ENCODE measurements around the gene MEGF11. TPM values are rescaled to one million over a fixed set of nuclear protein-coding genes. Genes with fewer than 3 reads are reported as not detected.

Gene MEGF11
- total RNA-seq, 3 donors from 2014 or later = not detected

DNA sequence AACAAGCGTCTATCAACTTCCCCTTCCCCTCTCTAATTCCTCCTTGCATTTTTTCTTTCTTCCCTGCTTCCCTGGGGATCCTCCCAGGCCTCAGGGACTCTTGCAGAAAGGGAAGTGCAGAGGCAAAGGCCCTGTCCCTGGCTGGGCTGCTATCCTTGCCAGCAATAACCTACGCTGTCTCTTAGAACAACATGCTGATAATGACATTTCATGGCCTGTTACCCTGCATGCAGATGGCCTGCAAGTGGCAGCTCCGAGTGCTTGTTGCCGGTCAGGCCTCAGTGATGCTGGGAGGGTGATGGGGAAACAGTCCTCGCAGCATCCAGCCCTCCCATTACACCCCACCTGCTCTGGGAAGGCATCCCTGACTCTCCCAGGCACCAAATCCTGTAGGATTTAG lies 216.7 kb downstream of the MEGF11 start:
- no peaks in the 10 kb centered on the region for H3K4me1 Mint-ChIP-seq (ENCODE audit: low read depth)

DNA sequence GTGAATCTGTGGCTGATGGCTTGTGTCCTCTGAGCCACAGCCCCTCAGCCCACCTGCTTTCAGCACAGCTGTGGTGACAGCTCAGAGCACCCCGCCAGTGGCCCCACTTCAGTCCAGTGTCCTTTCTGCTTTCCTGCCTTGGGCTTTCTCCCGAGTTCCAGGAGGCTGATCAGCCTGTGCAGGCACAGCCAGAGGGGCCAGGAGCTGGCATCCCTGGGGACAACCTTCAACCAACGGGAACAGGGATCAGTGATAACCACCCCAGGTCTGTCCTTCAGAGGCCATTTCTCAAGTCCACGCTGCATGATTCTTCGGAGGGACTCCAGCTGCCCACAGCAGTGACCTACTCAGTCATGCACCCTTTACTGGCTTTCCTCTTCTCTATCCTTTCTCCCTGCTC lies 217.6 kb downstream of the MEGF11 start:
- no peak for ATAC-seq
- Mint-ChIP-seq H3K27me3 (ENCODE audit: low read depth) (peaks cover 32% of the 10 kb centered on the region), H3K36me3 (ENCODE audit: insufficient read depth) (no peaks in the 10 kb centered on the region), H3K4me1 (ENCODE audit: low read depth) (no peaks in the 10 kb centered on the region), H3K4me3 (no peak overlapping the region), H3K9me3 (peaks cover 8% of the 10 kb centered on the region)
- no peak for DNase-seq

More for the DNA sequence above, 216.7 kb downstream of the MEGF11 start:
- Mint-ChIP-seq H3K27me3 (ENCODE audit: low read depth) (peaks cover 27% of the 10 kb centered on the region), H3K4me3 (no peak overlapping the region), H3K9me3 (peaks cover 5% of the 10 kb centered on the region), H3K36me3 (ENCODE audit: insufficient read depth) (no peaks in the 10 kb centered on the region)
- DNase-seq (no peak), ATAC-seq (no peak)

DNA sequence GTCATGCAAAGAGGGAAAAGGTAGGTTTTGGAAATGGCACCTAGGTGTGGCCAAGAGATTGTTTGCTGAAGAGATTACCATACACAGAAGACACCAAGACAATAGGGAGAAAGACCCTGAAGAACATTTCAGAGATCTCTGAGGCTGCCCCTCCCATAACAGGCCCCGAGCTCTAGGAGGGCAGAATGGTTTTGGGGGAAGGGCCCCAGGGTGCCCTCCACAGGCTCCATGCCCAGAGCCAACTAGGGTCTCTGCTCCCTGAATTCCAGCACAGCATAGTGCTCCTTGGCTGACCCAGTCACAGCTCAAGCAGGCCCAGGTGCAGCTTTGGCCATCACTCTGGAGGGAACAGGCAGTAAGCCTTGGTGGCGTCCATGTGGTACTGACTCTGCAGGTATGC lies 220.4 kb downstream of the MEGF11 start:
- Mint-ChIP-seq H3K9me3 (peaks cover 8% of the 10 kb centered on the region), H3K4me1 (ENCODE audit: low read depth) (no peaks in the 10 kb centered on the region), H3K27me3 (ENCODE audit: low read depth) (peaks cover 26% of the 10 kb centered on the region), H3K4me3 (no peak overlapping the region), H3K36me3 (ENCODE audit: insufficient read depth) (no peaks in the 10 kb centered on the region)
- no peak for DNase-seq
- ATAC-seq = no peak

DNA sequence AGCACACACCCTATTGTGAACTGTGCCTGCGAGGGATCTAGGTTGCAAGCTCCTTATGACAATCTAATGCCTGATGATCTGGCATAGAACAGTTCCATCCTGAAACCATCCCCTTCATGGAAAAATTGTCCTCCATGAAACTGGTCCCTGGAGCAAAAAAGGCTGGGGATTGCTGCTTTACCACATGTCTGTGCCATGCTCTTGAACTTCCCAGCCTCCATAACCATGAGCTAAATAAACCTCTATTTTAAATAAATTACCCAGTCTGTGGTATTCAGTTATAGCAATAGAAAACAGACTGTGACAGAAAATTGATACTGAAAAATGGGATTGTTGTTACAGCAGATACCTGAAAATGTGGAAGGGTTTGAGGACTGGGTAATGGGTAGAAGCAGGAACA lies 221.5 kb downstream of the MEGF11 start:
- DNase-seq (no peak), ATAC-seq (no peak)
- Mint-ChIP-seq H3K36me3 (ENCODE audit: insufficient read depth) (no peaks in the 10 kb centered on the region), H3K4me3 (no peak overlapping the region), H3K9me3 (peaks cover 8% of the 10 kb centered on the region), H3K27me3 (ENCODE audit: low read depth) (peaks cover 22% of the 10 kb centered on the region), H3K4me1 (ENCODE audit: low read depth) (no peaks in the 10 kb centered on the region)

DNA sequence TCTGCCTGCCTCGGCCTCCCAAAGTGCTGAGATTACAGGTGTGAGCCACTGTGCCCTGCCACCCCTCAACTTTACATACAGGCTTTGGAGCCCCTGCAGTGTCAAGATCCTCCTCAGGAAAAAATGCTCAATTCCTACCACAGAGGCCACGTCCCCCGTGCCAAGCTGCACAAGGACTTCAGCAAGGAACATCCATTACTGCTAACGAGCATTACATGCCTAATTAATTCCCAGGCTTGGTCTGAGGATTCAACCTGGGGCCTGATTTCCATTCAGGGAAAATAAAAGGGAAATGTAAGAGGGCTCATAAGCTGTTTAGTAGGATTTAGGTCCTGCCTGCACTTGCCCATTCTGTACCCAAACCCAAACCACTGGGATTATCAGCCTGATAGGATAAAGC lies 222.9 kb downstream of the MEGF11 start:
- ATAC-seq (no peak), DNase-seq (no peak)
- Mint-ChIP-seq H3K4me3 (no peak overlapping the region), H3K27me3 (ENCODE audit: low read depth) (peaks cover 16% of the 10 kb centered on the region), H3K4me1 (ENCODE audit: low read depth) (no peaks in the 10 kb centered on the region), H3K9me3 (peaks cover 8% of the 10 kb centered on the region), H3K36me3 (ENCODE audit: insufficient read depth) (no peaks in the 10 kb centered on the region)

DNA sequence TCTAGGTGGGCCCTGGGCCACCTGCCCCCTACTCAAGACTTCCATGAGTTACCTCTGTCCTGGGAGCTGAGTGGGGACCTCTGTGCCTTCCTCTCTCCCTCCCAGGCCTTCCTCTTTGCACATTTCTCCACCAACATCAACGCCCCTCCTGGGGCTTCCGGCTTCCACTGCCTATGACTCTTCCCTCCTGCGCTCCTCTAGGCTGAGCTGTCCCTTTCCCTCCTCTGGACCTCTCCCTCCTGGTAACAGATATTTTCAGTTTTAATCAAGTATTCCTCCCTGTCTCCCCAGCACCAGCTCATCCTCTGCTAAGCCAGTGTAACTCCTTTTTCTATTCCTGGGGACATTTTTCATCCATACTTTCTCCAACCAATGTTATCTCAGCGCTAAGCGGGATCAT lies 223.9 kb downstream of the MEGF11 start:
- peaks cover 8% of the 10 kb centered on the region for H3K9me3 Mint-ChIP-seq
- no peaks in the 10 kb centered on the region for H3K36me3 Mint-ChIP-seq (ENCODE audit: insufficient read depth)
- H3K27me3 Mint-ChIP-seq (ENCODE audit: low read depth) = peaks cover 21% of the 10 kb centered on the region
- no peaks in the 10 kb centered on the region for H3K4me1 Mint-ChIP-seq (ENCODE audit: low read depth)
- DNase-seq (no peak), ATAC-seq (no peak)
- H3K4me3 Mint-ChIP-seq = no peak overlapping the region

DNA sequence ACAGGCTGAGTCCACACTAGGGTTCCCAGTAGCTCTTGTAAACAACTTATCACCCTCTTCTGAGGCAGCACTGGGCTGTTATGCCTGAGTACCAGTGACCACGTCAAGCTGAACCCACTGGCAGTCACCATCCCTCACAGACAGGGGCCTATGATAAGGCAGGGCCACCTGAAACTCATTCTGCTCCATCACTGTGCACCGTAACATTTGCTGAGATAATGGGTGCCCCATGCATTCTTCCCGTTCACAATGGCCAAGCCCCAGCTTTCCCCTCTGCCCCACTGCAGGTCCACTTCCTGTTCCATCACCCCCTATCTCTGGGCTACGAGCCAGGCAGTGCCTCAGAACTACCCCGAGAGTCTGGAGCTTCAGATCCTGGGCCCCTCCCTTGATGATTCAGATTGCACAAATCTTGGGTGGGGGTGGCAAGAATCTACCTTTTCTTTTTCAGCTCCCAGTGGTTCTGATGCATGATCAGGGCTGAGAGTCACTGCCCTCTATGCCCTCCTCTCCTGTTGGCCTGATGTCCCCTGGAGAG lies 226.2 kb downstream of the MEGF11 start:
- Mint-ChIP-seq H3K27me3 (ENCODE audit: low read depth) (peaks cover 27% of the 10 kb centered on the region), H3K4me1 (ENCODE audit: low read depth) (no peaks in the 10 kb centered on the region), H3K36me3 (ENCODE audit: insufficient read depth) (no peaks in the 10 kb centered on the region), H3K4me3 (no peak overlapping the region), H3K9me3 (peaks cover 5% of the 10 kb centered on the region)
- DNase-seq (no peak), ATAC-seq (no peak)

DNA sequence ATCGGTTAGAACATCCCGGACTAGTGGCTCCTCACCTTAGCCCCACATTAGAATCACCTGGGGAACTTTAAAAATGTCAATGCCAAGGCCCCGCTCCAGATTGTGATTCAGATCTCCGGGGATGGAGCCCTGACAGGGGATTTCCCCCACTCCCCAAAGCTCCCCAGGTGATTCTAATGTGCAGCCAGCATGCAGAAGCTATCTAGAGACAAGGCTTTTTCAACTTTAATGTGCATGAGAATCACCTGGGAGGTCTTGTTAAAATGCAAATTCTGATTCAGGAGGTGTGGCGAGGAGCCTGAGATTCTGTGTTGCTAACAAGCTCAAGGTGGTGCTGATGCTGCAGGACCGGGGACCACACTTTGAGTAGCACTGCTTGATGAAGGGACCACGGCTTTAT lies 227.6 kb downstream of the MEGF11 start:
- Mint-ChIP-seq H3K4me1 (ENCODE audit: low read depth) (no peaks in the 10 kb centered on the region), H3K4me3 (no peak overlapping the region), H3K27me3 (ENCODE audit: low read depth) (peaks cover 22% of the 10 kb centered on the region), H3K9me3 (no peaks in the 10 kb centered on the region), H3K36me3 (ENCODE audit: insufficient read depth) (no peaks in the 10 kb centered on the region)
- DNase-seq (no peak), ATAC-seq (no peak)

DNA sequence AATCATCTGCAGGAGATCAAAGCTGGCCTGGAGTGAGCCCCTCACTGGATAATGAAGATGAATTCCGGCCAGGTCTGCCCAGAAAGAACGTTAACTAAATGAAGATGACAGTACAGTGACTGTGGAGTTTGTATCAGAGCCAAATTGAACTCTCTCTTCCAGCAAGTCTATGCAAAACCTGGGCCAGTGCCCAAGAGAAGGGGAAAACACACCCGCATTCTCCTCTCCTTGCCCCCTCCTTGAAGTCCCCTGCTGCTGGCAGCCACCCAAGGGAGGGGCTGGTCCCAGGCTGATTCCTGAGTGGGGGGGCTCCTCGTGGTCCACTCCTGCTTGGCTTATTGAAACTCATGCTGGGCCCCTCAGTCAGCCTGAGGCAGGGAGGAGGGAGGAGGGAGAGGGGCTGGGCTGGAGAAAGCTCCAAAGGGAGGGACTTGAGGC lies 228.5 kb downstream of the MEGF11 start:
- Mint-ChIP-seq H3K4me1 (ENCODE audit: low read depth) (no peaks in the 10 kb centered on the region), H3K27me3 (ENCODE audit: low read depth) (peaks cover 25% of the 10 kb centered on the region)
- no peak for ATAC-seq

DNA sequence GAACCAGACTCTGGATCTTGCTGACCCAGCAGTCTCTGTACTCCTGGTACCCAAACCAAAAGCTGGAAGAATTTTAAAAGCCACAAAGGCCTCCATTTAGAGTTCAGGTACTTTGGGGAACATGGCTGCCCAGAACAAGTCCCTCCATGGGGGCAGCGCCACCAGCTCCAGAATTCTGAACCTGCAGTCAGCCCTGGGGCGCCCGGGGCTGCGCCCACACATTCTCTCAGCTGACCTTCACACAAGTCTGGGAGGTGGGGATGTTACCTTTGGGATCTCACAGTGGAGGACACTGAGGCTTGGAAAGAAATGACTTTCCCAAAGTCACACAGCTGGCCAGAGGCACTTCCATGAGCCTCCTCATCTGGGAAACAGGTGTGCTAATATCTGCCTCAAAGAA lies 229.4 kb downstream of the MEGF11 start:
- H3K9me3 Mint-ChIP-seq = no peaks in the 10 kb centered on the region
- H3K27me3 Mint-ChIP-seq (ENCODE audit: low read depth) = peaks cover 21% of the 10 kb centered on the region
- no peak overlapping the region for H3K4me3 Mint-ChIP-seq
- H3K36me3 Mint-ChIP-seq (ENCODE audit: insufficient read depth) = no peaks in the 10 kb centered on the region
- ATAC-seq = no peak
- no peaks in the 10 kb centered on the region for H3K4me1 Mint-ChIP-seq (ENCODE audit: low read depth)
- no peak for DNase-seq

More for the DNA sequence above, 228.5 kb downstream of the MEGF11 start:
- Mint-ChIP-seq H3K36me3 (ENCODE audit: insufficient read depth) (no peaks in the 10 kb centered on the region), H3K4me3 (no peak overlapping the region), H3K9me3 (no peaks in the 10 kb centered on the region)
- DNase-seq = no peak

DNA sequence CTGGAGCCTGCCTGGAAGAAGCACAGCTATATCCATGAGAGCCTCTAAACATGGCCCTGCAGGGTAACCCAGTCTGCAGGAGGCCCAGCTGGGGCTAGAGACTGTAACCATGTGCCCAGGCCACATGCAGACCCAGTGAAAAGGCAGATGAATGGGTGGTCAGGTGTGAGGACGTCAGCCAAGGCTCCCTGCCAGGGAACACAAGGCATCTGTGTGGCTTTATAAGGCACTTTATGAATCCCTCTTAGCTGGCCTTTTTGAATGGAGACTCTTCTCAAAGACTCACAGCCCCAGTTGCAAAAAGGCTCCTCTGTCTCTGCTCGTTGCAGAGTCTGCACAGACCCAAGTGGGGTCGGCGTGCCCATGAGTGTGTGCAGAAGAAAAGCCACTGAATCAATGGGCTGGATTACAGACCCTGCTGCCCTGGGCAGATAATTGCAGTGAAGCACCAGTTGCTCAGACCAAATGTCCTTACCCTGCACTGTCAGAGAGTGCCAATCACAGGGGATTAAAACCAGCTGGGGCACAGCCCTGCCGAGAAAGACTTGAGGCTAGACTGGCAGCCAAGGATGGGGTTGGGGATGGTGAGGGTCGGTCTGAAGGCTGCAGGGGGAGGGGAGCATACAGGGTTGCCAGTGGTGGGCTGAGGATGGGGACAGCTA lies 230.1 kb downstream of the MEGF11 start:
- no peak overlapping the region for H3K4me3 Mint-ChIP-seq
- no peaks in the 10 kb centered on the region for H3K4me1 Mint-ChIP-seq (ENCODE audit: low read depth)
- peaks cover 23% of the 10 kb centered on the region for H3K27me3 Mint-ChIP-seq (ENCODE audit: low read depth)
- DNase-seq (no peak), ATAC-seq (no peak)
- H3K36me3 Mint-ChIP-seq (ENCODE audit: insufficient read depth) = no peaks in the 10 kb centered on the region
- H3K9me3 Mint-ChIP-seq = no peaks in the 10 kb centered on the region

DNA sequence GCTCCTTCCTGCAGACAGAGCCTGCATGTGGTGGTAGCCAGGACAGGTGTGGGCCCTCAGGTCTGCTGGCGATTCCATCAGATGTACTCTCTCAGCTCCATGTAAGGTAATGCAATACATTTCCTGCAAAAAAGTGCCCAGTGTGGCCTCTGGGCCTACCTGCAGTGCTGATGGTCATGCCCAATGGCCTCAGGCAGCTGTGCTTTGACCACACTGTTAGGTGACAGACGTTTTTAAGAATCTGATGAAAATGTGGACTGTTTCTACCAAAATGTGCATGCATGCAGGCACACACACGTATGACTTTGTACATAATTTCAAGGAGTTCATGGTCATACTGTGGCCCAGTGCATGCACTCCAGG lies 231.4 kb downstream of the MEGF11 start:
- ATAC-seq = no peak
- DNase-seq = no peak
- Mint-ChIP-seq H3K4me1 (ENCODE audit: low read depth) (no peaks in the 10 kb centered on the region), H3K9me3 (no peaks in the 10 kb centered on the region), H3K36me3 (ENCODE audit: insufficient read depth) (no peaks in the 10 kb centered on the region), H3K27me3 (ENCODE audit: low read depth) (peaks cover 27% of the 10 kb centered on the region), H3K4me3 (no peak overlapping the region)

DNA sequence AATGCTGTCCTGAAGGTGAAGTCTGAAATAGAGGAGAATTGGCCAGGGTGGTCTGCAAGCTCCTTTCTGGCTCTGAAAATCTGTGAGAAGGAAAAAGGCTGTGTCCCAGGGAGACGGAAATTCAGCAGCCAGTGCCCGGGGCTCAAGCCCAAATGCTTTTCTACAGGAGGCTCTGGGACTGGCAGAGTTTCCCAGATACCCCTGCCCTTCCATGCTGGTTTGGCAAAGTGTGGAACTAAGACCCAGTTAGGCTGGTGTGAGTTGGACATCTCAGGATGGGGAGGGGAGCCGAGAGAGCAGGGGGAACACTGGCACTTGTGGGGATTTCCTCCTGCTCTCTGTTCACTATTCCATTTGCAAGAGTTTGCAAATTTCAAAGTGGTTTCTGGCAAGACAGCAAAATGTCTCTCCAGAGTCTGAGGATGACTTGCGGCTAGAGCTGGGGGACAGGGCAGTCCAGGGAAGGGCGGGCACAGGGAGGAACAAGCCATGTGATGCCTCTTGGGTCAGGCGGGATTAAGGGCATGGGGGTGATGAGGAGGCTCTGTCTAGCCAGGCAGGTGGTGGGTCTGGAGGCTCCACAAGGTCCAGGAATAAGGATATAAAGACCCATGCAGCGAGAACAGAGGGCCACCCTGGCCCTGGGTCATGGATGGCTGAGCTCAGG lies 231.9 kb downstream of the MEGF11 start:
- Mint-ChIP-seq H3K4me3 (no peak overlapping the region), H3K36me3 (ENCODE audit: insufficient read depth) (no peaks in the 10 kb centered on the region), H3K27me3 (ENCODE audit: low read depth) (peaks cover 27% of the 10 kb centered on the region), H3K9me3 (no peaks in the 10 kb centered on the region), H3K4me1 (ENCODE audit: low read depth) (no peaks in the 10 kb centered on the region)
- DNase-seq (no peak), ATAC-seq (no peak)

DNA sequence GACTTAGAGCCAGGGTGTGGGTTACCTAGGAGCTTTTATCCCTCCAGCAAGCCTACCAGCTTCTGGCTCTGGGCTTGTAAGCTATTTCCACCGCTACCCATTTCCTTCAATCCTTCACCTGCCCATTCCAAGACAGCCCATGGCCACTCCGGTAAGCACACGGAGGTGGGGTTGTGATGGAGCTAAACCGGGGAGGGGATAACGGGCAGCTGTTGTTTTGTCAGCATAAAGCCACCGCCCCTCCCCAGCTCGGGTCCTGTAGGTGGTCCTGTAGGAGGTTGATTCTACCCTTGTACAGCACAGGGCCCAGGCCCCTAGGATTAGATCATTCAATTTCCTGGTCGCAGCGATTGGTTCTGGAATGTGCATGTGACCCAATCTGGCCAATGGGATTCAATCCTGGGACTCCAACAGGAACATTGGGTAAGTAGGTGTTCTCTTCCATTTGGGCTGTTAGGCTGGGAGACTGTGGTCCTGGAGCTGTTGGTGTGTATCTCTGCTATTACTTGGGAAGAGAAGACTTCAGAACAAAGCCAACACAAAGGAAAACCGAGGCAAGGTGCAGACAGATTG lies 233.6 kb downstream of the MEGF11 start:
- no peaks in the 10 kb centered on the region for H3K4me1 Mint-ChIP-seq (ENCODE audit: low read depth)
- no peaks in the 10 kb centered on the region for H3K36me3 Mint-ChIP-seq (ENCODE audit: insufficient read depth)
- DNase-seq (no peak), ATAC-seq (no peak)
- peaks cover 4% of the 10 kb centered on the region for H3K9me3 Mint-ChIP-seq
- peaks cover 21% of the 10 kb centered on the region for H3K27me3 Mint-ChIP-seq (ENCODE audit: low read depth)
- H3K4me3 Mint-ChIP-seq = no peak overlapping the region

DNA sequence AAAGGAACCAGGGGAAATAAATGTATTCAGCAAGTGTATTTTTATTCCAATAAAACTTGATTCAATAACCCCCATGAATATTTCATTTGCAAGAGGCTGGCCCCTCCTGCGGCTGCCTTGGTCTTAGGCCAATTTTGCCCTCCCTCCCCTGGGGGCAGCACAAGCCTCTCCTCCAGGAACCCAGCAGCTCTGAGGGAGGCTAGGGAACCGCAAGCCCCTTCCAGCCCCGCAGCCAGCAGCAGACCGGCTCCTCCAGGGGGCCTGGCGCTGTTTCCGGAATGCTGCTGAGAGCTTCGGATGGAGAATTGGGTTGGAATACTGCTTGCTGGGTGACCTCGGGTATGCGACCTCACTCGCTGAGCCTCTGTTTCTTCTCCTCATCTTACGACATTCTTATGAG lies 234.2 kb downstream of the MEGF11 start:
- no peaks in the 10 kb centered on the region for H3K36me3 Mint-ChIP-seq (ENCODE audit: insufficient read depth)
- peaks cover 4% of the 10 kb centered on the region for H3K9me3 Mint-ChIP-seq
- no peaks in the 10 kb centered on the region for H3K4me1 Mint-ChIP-seq (ENCODE audit: low read depth)
- ATAC-seq = no peak
- DNase-seq = no peak
- no peak overlapping the region for H3K4me3 Mint-ChIP-seq
- H3K27me3 Mint-ChIP-seq (ENCODE audit: low read depth) = peaks cover 19% of the 10 kb centered on the region
